K562 (cell line): ENCODE results near the gene NUMB. TPM values are rescaled to one million over a fixed set of nuclear protein-coding genes. Genes with fewer than 3 reads are reported as not detected.

ENCODE experiments used
- ATAC-seq: fragments of 200-7000 bp; cut with Tn5 transposase; 3 replicates; pipeline ENCODE4 v1.9.1; 2020; ENCODE audit warnings: moderate library complexity
- BruUV-seq: library from RNA; stranded (reverse); fragments of 400-500 nt; replicated peaks from 2 replicates; lab custom pipeline; 2021; lab: Mats Ljungman, UMichigan
- CTCF ChIA-PET: fragments of 300-600 bp; formaldehyde crosslinking; extraction: SDS; loops from one replicate; lab custom pipeline; 2021; ENCODE audit warnings: low intra/inter-chr PET ratio; lab: Yijun Ruan, JAX
- POLR2A ChIA-PET: fragments of 300-600, 350-650 bp; sonication (Branson Sonifier 250); formaldehyde crosslinking; extraction: SDS; loops from one replicate; lab custom pipeline; 2021; ENCODE audit warnings: antibody characterized with exemption, inconsistent platforms; lab: Yijun Ruan, JAX
- DNase-seq, 4 experiments: peaks; one replicate each; pipeline versions ENCODE4 v3.0.0 to v3.0.0-alpha.2; 2011 to 2018; ENCODE audit warnings: low spot score in 3 of 4, mixed read lengths in 3 of 4; ENCODE audit errors: extremely low read depth in 1 of 4
- FAIRE-seq: peaks from 2 replicates; lab custom pipeline; 2011; peaks lifted over from hg19 to GRCh38; lab: Jason Lieb, UNC
- H2AFZ ChIP-seq: 2 replicates; pipeline ENCODE4 v1.6.0; 2011; ENCODE audit warnings: low read depth, low read length, control low read depth, inconsistent platforms
- H3K27ac ChIP-seq: fragments of 200-600 bp; 3 replicates; pipeline ENCODE4 v1.8.0; 2011; ENCODE audit warnings: low read depth, mild to moderate bottlenecking, control low read depth, inconsistent platforms, low read length, moderate library complexity, mixed read lengths; ENCODE audit errors: extremely low read depth
- H3K27me3 ChIP-seq, 2 experiments: fragments of 300-600 bp in 1 of 2; 2 replicates in 1 of 2; 3 replicates in 1 of 2; pipeline versions ENCODE4 v1.6.0 to v1.8.0; 2011; ENCODE audit warnings: inconsistent platforms in 2 of 2, low read length in 2 of 2, mild to moderate bottlenecking in 1 of 2, mixed read lengths in 1 of 2, moderate library complexity in 1 of 2; ENCODE audit not compliant: control insufficient read depth in 2 of 2, insufficient read depth in 2 of 2
- H3K36me3 ChIP-seq: fragments of 300-600 bp; 3 replicates; pipeline ENCODE4 v1.8.0; 2011; ENCODE audit warnings: mild to moderate bottlenecking, low read length, inconsistent platforms; ENCODE audit not compliant: control insufficient read depth, insufficient read depth
- H3K4me1 ChIP-seq, 2 experiments: fragments of 200-600 bp in 1 of 2; replicated peaks in 1 of 2; 2 replicates in 1 of 2; 3 replicates in 1 of 2; pipeline versions ENCODE4 v1.5.1 to v1.8.0; 2011; ENCODE audit warnings: inconsistent platforms in 2 of 2, low read length in 2 of 2, mild to moderate bottlenecking in 1 of 2, mixed read lengths in 1 of 2, moderate library complexity in 1 of 2; ENCODE audit not compliant: control insufficient read depth in 2 of 2, insufficient read depth in 2 of 2
- H3K4me2 ChIP-seq: 2 replicates; pipeline ENCODE4 v1.6.1; 2011; ENCODE audit warnings: low read length, control low read depth, inconsistent platforms, mixed read lengths; ENCODE audit not compliant: insufficient read depth
- H3K4me3 ChIP-seq: fragments of 200-600 bp; sonication (generic), shearing (Covaris generic); 2 replicates; pipeline ENCODE4 v1.5.1; 2016; ENCODE audit warnings: control low read depth, inconsistent platforms
- H3K79me2 ChIP-seq: fragments of 200-600 bp; 3 replicates; pipeline ENCODE4 v1.8.0; 2011; ENCODE audit warnings: low read length, inconsistent platforms; ENCODE audit not compliant: control insufficient read depth, insufficient read depth
- H3K9ac ChIP-seq, 2 experiments: 2 replicates each; pipeline versions ENCODE4 v1.6.0 to v1.6.1; 2011; ENCODE audit warnings: low read depth in 2 of 2, low read length in 2 of 2, control low read depth in 1 of 2, inconsistent platforms in 1 of 2, mild to moderate bottlenecking in 1 of 2, mixed read lengths in 1 of 2; ENCODE audit not compliant: insufficient read depth in 1 of 2
- H3K9me1 ChIP-seq: one replicate; pipeline ENCODE4 v1.6.0; 2011; ENCODE audit warnings: inconsistent platforms, mild to moderate bottlenecking, low read length, moderate library complexity; ENCODE audit not compliant: control insufficient read depth, insufficient read depth
- H3K9me3 ChIP-seq: replicated peaks from 2 replicates; pipeline ENCODE4 v1.5.1; 2011; ENCODE audit warnings: low read depth, low read length, inconsistent platforms; ENCODE audit not compliant: control insufficient read depth, insufficient read depth
- H4K20me1 ChIP-seq: replicated peaks from 2 replicates; pipeline ENCODE4 v1.6.1; 2011; ENCODE audit warnings: low read length, inconsistent platforms, mixed read lengths; ENCODE audit not compliant: control insufficient read depth, insufficient read depth
- ADNP ChIP-seq: fragments of 200-800 bp; sonication (Bioruptor generic); IDR thresholded peaks from 2 replicates; pipeline ENCODE4 v1.6.1; 2016; ENCODE audit warnings: missing genetic modification characterization, missing compliant biosample characterization
- ARID2 ChIP-seq: fragments of 450-650 bp; IDR thresholded peaks from 2 replicates; pipeline ENCODE4 v1.6.1; 2017; ENCODE audit warnings: antibody characterized with exemption, mild to moderate bottlenecking
- CBX8 ChIP-seq: fragments of 200-600 bp; sonication (generic); IDR thresholded peaks from 2 replicates; pipeline ENCODE4 v1.6.1; 2012; ENCODE audit warnings: borderline replicate concordance, mixed run types, low read depth, mild to moderate bottlenecking, moderate library complexity, mixed read lengths, low read length, control low read depth, inconsistent platforms; ENCODE audit not compliant: poor library complexity, severe bottlenecking; ENCODE audit errors: extremely low read depth
- CCAR2 ChIP-seq: fragments of 200-400 bp; formaldehyde crosslinking; IDR thresholded peaks from 2 replicates; pipeline ENCODE4 v1.6.1; 2017; ENCODE audit warnings: mild to moderate bottlenecking, low read depth, low read length
- FUS ChIP-seq: fragments of 200-400 bp; formaldehyde crosslinking; optimal IDR thresholded peaks from 2 replicates; pipeline ENCODE3; 2017; ENCODE audit warnings: low read depth, low read length
- GTF2F1 ChIP-seq: IDR thresholded peaks from 2 replicates; pipeline ENCODE4 v1.6.1; 2011; ENCODE audit warnings: low read depth, low read length, improper control_type of control experiment
- HDAC2 ChIP-seq: fragments of 450-650 bp; IDR thresholded peaks from 2 replicates; pipeline ENCODE4 v1.6.1; 2016; ENCODE audit warnings: mild to moderate bottlenecking
- HSF4 ChIP-seq: fragments of 250-450 bp; sonication (Bioruptor Pico); IDR thresholded peaks from 2 replicates; pipeline ENCODE4 v2.1.2; 2022; ENCODE audit warnings: mild to moderate bottlenecking, moderate library complexity, borderline replicate concordance
- POLR3G ChIP-seq: IDR thresholded peaks from 2 replicates; pipeline ENCODE4 v1.6.1; 2011; ENCODE audit not compliant: insufficient read length, insufficient replicate concordance; ENCODE audit errors: extremely low read depth
- RBM14 ChIP-seq: fragments of 200-400 bp; formaldehyde crosslinking; IDR thresholded peaks from 2 replicates; pipeline ENCODE4 v1.6.1; 2018; ENCODE audit warnings: low read depth, mild to moderate bottlenecking, low read length, moderate library complexity, borderline replicate concordance; ENCODE audit not compliant: insufficient read depth
- U2AF1 ChIP-seq: fragments of 200-400 bp; formaldehyde crosslinking; optimal IDR thresholded peaks from 2 replicates; pipeline ENCODE3; 2017; ENCODE audit warnings: mild to moderate bottlenecking, low read depth, low read length, moderate library complexity
- ZBTB17 ChIP-seq: fragments of 450-650 bp; formaldehyde crosslinking; IDR thresholded peaks from 2 replicates; pipeline ENCODE4 v1.4.0; 2020; ENCODE audit warnings: mild to moderate bottlenecking
- ZFP1 ChIP-seq: fragments of 450-650 bp; formaldehyde crosslinking; IDR thresholded peaks from 2 replicates; pipeline ENCODE4 v1.4.0; 2020; ENCODE audit warnings: mild to moderate bottlenecking, mixed read lengths
- ZNF282 ChIP-seq: sonication (generic); formaldehyde crosslinking; IDR thresholded peaks from 2 replicates; pipeline ENCODE4 v1.8.1; 2023; ENCODE audit warnings: missing genetic modification reagents
- ZNF436 ChIP-seq: fragments of 250-450, 450-650 bp; sonication (Bioruptor Pico); formaldehyde crosslinking; IDR thresholded peaks from 2 replicates; pipeline ENCODE4 v1.7.0; 2020; ENCODE audit warnings: mild to moderate bottlenecking
- ZNF551 ChIP-seq: fragments of 250-450 bp; sonication (Bioruptor Pico); IDR thresholded peaks from 2 replicates; pipeline ENCODE4 v1.5.0; 2021; ENCODE audit warnings: mild to moderate bottlenecking, moderate library complexity
- WGBS: fragments of 100-300 bp; shearing (Covaris generic); methylation state at CpG from one replicate; pipeline ENCODE4 v1.1.6; 2016; ENCODE audit warnings: low coverage, mixed read lengths; ENCODE audit not compliant: insufficient coverage; ENCODE audit errors: missing lambda C conversion rate; 5-methylcytosine and 5-hydroxymethylcytosine counted together
- in situ Hi-C: fragments of 300-500 bp; cut with MboI; formaldehyde crosslinking; loops from 4 replicates; pipeline ENCODE4 v1.15.0; 2018; ENCODE audit warnings: inconsistent platforms, mixed read lengths
- intact Hi-C: fragments of 100-400 bp; cut with micrococcal nuclease; formaldehyde crosslinking; loops from 2 replicates; pipeline ENCODE4 v1.14.2; 2022
- polyA plus RNA-seq, 8 experiments: library from polyadenylated mRNA; depleted of rRNA in 4 of 8; stranded (reverse) in 5 of 8; unstranded in 3 of 8; fragments of >200 nt; fragmentation: Nextera tagmentation in 2 of 8; fragmentation: Illumina TruSeq in 1 of 8; extraction: Ambion mirVana in 2 of 8; extraction: Trizol in 1 of 8; gene quantifications; 2 replicates each; pipeline versions ENCODE4 v1.2.1 to v1.2.3, GENCODE V29; 2011 to 2014; ENCODE audit warnings: inconsistent platforms in 1 of 8, missing spikeins in 1 of 8
- total RNA-seq, 7 experiments: library from RNA; depleted of rRNA in 6 of 7; stranded (reverse); fragments of >200 nt in 6 of 7; fragmentation: Illumina TruSeq in 2 of 7; extraction: Trizol in 2 of 7; gene quantifications; 2 replicates each; pipeline versions ENCODE4 v1.2.1 to v1.2.3, GENCODE V29; 2011 to 2021; ENCODE audit warnings: low replicate concordance in 1 of 7
- TF ChIP-seq, protein P1 (sequence below): fragments of 250-450 bp; sonication (Bioruptor Pico); IDR thresholded peaks from 2 replicates; pipeline ENCODE4 v1.5.0; 2021; ENCODE audit warnings: mild to moderate bottlenecking, borderline replicate concordance
- TF ChIP-seq, protein P2 (sequence below): sonication (generic); formaldehyde crosslinking; IDR thresholded peaks from 2 replicates; pipeline ENCODE4 v1.8.1; 2023; ENCODE audit warnings: mild to moderate bottlenecking, missing genetic modification reagents

NUMB gene
- total and polyA plus RNA-seq, 9 of the 15 experiments (the other 6 are each of a cell fraction or from before 2014, with no cell fraction given) = 13.5 to 54.0 (median 32.3) TPM

DNA sequence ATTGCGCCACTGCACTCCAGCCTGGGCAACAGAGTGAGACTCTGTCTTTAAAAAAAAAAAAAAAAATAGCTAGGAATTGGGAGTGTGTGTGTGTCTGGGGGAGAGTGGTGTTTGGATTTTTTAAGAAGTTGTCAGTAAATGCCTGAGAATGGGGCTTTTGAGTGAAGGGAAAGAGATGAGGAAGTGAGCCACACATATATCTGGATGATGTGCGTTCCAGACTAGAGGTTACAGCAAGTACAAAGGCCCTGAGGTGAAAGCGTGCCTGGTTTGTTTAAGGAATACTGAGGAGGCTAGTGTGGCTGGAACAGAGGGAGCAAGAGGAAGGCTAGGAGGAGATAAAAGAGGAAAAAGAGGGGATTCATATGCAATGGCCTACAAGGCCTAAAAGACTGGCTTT, 151.1 kb downstream of the NUMB start:
- in situ Hi-C loops = no loop called here
- Histone ChIP-seq H2AFZ (no peak overlapping the region), H3K9me1 (no peaks in the 10 kb centered on the region), H3K27ac (no peak overlapping the region), H3K27me3 (no peaks in the 10 kb centered on the region), H3K36me3 (no peaks in the 10 kb centered on the region; the same call in 2 of the 3 replicates), H3K9ac (no peak overlapping the region), H3K79me2 (0 out of 3 replicates have a peak, but pooled peaks cover 2% of the 10 kb centered on the region), H4K20me1 (no peaks in the 10 kb centered on the region), H3K4me1 (peaks cover 2 to 3% of the 10 kb centered on the region in 2 experiments; a peak in 4 of 5 replicates), H3K9me3 (no peaks in the 10 kb centered on the region), H3K4me2 (no peak overlapping the region), H3K4me3 (no peak overlapping the region)
- ATAC-seq = no peak
- no TSS peak for BruUV-seq
- TF ChIP-seq CCAR2 (no peak), GTF2F1 (no peak), ZNF551 (CRISPR knock-in tag) (no peak), CBX8 (no peak), HDAC2 (no peak), ARID2 (no peak), ZBTB17 (CRISPR knock-in tag) (no peak), ZNF282 (CRISPR knock-in tag) (no peak), FUS (no peak), ADNP (no peak), RBM14 (no peak), HSF4 (CRISPR knock-in tag) (no peak), POLR3G (no peak), ZFP1 (CRISPR knock-in tag) (no peak), ZNF436 (no peak), U2AF1 (no peak)
- TF ChIP-seq, protein P1, sequence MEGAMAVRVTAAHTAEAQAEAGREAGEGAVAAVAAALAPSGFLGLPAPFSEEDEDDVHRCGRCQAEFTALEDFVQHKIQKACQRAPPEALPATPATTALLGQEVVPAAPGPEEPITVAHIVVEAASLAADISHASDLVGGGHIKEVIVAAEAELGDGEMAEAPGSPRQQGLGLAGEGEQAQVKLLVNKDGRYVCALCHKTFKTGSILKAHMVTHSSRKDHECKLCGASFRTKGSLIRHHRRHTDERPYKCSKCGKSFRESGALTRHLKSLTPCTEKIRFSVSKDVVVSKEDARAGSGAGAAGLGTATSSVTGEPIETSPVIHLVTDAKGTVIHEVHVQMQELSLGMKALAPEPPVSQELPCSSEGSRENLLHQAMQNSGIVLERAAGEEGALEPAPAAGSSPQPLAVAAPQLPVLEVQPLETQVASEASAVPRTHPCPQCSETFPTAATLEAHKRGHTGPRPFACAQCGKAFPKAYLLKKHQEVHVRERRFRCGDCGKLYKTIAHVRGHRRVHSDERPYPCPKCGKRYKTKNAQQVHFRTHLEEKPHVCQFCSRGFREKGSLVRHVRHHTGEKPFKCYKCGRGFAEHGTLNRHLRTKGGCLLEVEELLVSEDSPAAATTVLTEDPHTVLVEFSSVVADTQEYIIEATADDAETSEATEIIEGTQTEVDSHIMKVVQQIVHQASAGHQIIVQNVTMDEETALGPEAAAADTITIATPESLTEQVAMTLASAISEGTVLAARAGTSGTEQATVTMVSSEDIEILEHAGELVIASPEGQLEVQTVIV = no peak
- TF ChIP-seq, protein P2, sequence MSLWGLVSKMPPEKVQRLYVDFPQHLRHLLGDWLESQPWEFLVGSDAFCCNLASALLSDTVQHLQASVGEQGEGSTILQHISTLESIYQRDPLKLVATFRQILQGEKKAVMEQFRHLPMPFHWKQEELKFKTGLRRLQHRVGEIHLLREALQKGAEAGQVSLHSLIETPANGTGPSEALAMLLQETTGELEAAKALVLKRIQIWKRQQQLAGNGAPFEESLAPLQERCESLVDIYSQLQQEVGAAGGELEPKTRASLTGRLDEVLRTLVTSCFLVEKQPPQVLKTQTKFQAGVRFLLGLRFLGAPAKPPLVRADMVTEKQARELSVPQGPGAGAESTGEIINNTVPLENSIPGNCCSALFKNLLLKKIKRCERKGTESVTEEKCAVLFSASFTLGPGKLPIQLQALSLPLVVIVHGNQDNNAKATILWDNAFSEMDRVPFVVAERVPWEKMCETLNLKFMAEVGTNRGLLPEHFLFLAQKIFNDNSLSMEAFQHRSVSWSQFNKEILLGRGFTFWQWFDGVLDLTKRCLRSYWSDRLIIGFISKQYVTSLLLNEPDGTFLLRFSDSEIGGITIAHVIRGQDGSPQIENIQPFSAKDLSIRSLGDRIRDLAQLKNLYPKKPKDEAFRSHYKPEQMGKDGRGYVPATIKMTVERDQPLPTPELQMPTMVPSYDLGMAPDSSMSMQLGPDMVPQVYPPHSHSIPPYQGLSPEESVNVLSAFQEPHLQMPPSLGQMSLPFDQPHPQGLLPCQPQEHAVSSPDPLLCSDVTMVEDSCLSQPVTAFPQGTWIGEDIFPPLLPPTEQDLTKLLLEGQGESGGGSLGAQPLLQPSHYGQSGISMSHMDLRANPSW (CRISPR knock-in tag) = no peak
- WGBS = 93% methylated on average over 3 of the region's 3 CpGs
- intact Hi-C loops = no loop called here
- POLR2A ChIA-PET = no interaction called here
- no peak for FAIRE-seq
- no peak for DNase-seq
- CTCF ChIA-PET = no interaction called here
